ENCODE measurements around the gene FGD5.
A peak's percentile ranks its signal among the peaks of the same experiment; 100 is the strongest.

The FGD5 gene

GRCh38 chr3:14911651-14912050 is 92.9 kb downstream of the FGD5 start:
- no peak for DNase-seq

- no peak for DNase-seq
Observed at GRCh38 chr3:14913071-14913925, 94.5 kb downstream of the FGD5 start.

GRCh38 chr3:14913926-14914778 is 95.4 kb downstream of the FGD5 start:
- DNase-seq, result no peak

GRCh38 chr3:14914779-14915117 is 96.0 kb downstream of the FGD5 start:
- no peak for DNase-seq

- DNase-seq, result no peak
Observed at GRCh38 chr3:14915636-14916222, 97.0 kb downstream of the FGD5 start.

GRCh38 chr3:14918356-14918860 is 99.6 kb downstream of the FGD5 start:
- no peak for DNase-seq

GRCh38 chr3:14920536-14920935 is 101.8 kb downstream of the FGD5 start:
- no peak for DNase-seq

- DNase-seq, result peak; percentile 62
Observed at GRCh38 chr3:14921034-14921616, 102.4 kb downstream of the FGD5 start.

GRCh38 chr3:14921811-14922705 is 103.3 kb downstream of the FGD5 start:
- DNase-seq, result no peak

GRCh38 chr3:14922863-14923262 is 104.1 kb downstream of the FGD5 start:
- DNase-seq, result no peak

GRCh38 chr3:14923476-14923875 is 104.7 kb downstream of the FGD5 start:
- DNase-seq, result no peak

- DNase-seq, result peak; percentile 47
Observed at GRCh38 chr3:14925729-14926591, 107.2 kb downstream of the FGD5 start.

GRCh38 chr3:14926592-14926991 is 107.8 kb downstream of the FGD5 start:
- no peak for DNase-seq

GRCh38 chr3:14927308-14927707 is 108.5 kb downstream of the FGD5 start:
- DNase-seq, result no peak

GRCh38 chr3:14929310-14930074 is 110.7 kb downstream of the FGD5 start:
- no peak for DNase-seq

- no peak for DNase-seq
Observed at GRCh38 chr3:14933820-14934425, 115.2 kb downstream of the FGD5 start.

- DNase-seq, result no peak
Observed at GRCh38 chr3:14935592-14936345, 117.0 kb downstream of the FGD5 start.

- DNase-seq, result no peak
Observed at GRCh38 chr3:14938954-14939353, 120.2 kb downstream of the FGD5 start.

- DNase-seq, result no peak
Observed at GRCh38 chr3:14941871-14942270, 123.1 kb downstream of the FGD5 start.

Data from NCI-H1105 treated with DMSO at 0.1 percent for 48 hours (cell line).